GM19239 (cell line): ENCODE data around the gene STXBP5L.
"Not testable (repeated sequence)": the region's sequence is repeated elsewhere in the genome, so short reads cannot be mapped to it uniquely, and the experiment has no call there.

Experiments
- DNase-seq: peaks from one replicate; pipeline ENCODE4 v3.0.0; 2011; ENCODE audit warnings: low spot score; ENCODE audit not compliant: insufficient read length
- FAIRE-seq: peaks from 2 replicates; lab custom pipeline; 2011; peaks lifted over from hg19 to GRCh38; lab: Jason Lieb, UNC

The STXBP5L gene

DNA sequence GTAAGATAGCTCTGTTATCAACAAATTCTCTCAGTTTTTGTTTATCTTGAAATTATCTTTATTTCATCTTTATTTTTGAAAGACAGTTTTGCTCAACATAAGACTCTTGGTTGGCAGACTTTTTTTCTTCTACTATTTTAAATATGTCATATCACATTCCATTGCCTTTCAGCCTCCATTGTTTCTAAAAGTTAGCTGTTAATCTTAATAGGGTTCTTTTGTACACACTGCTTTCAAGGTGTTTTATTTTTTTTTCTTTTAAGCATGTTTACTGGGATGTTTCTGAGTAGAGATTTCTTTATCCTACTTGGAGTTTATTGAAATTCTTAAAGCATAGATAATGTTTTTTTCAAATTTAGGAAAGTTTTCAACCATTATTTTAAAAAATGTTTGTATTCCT lies 294.6 kb downstream of the STXBP5L start:
- FAIRE-seq (no peak), DNase-seq (no peak)

DNA sequence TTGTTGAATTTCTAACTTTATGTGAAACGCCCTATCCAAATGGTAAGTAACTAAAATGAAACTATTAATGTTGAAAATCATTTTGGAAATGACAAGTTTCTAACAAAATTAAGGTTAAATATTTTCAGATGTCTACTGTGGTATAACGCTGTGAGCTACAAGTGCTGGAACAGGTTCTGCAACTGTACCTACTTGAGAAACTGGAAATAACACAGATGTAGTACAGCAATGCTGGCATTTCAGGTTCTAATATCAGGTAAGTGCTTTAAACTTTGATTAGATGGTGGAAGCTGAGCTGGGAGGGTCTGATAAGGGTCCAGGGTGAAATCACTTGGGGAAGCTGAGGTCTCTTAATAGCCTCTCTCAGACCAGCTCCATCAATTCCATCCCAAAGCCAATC lies 315.1 kb downstream of the STXBP5L start:
- no peak for FAIRE-seq
- DNase-seq: no peak

DNA sequence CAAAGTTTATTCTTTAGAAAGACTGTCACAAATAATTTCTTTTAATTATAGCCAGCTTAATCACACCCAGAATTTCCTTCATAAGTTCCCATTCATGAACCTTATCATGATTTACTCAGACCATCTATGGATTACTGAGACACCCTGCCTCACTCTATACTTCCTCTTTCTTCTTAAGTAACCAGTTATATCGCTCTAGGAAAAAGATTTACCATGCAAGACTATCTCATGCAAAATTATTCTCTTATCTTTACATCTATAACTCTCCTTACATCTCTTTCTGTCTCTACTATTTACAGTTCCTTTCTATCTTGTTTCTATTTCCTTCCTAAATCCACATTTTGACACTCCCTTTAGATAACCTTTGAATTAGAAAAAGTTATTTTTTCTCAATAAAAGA lies 321.0 kb downstream of the STXBP5L start:
- DNase-seq (no peak), FAIRE-seq (no peak)

DNA sequence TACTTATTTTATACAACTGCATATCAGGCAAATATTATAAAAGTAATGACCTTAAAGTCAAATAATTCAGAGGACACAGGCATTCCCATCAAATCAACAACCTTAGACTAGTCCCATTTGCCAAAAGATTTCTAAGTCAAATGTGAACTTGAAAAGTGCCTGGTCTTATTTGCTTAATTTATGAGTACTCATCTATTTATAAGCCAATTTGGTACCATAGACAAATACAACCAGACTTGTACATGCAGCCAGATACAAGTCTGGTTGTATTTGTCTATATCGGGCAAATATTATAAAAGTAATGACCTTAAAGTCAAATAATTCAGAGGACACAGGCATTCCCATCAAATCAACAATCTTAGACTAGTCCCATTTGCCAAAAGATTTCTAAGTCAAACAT lies 322.2 kb downstream of the STXBP5L start:
- not testable (repeated sequence) for DNase-seq, FAIRE-seq

DNA sequence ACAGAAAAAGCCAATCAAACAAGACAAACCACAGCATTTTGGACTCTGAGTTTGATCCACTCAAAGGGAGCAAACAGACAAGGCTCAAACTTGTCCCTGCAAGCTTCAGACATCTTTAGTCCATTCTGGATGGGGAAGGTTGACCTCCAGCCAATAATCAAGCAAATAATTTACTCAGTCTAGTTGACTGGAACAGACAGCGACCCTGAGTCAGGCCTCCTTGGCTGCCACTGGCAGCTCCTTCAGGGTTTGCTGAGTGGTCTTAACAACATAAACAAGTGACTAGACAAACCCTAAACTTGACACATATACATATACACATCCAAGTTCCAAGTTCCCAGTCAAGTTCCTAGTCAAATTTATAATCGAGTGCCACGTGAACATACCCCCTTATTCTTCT lies 323.9 kb downstream of the STXBP5L start:
- no peak for DNase-seq
- no peak for FAIRE-seq

DNA sequence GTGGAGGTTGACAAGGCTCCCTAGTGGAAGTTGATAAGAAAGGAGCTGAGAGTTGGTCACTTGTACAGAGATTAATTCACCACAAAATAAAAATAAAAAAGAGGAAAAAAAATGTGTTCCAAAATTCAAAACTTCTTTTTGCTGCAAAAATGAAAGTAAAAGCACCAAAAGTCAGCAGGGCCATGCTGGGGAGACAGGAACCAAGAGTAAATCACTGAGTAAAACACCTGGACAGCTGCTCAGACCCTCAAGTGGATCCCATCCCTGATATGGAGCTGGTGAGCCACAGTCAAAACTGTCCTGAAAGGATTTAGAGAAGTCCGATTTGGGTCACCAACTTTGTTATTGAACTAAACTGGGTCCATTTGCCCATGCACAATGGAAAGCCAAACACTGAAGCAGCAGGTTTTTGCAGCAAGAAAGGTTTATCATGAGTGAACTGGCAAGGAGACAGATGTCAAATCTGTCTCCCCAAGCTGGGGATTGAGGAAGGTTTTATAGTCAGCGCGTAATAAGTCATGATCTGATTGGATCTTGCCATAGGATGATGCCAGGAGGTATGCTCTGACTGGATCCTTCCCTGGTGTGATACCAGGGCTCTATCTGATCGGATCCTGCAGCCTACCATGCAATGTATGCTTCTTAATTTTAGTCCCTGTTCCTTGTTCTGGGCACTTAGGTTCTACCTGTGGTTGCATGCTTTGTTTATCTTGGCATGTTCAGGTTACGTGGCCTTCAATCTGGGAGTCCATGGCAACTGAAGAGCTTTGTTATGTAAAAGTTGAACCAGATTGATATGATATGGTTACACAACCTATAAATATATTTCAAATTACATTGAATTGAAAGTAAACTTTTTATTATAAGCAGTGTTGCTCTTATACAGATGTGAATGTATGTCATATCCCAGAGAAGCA lies 324.6 kb downstream of the STXBP5L start:
- peak; percentile 8 for FAIRE-seq
- no peak for DNase-seq

DNA sequence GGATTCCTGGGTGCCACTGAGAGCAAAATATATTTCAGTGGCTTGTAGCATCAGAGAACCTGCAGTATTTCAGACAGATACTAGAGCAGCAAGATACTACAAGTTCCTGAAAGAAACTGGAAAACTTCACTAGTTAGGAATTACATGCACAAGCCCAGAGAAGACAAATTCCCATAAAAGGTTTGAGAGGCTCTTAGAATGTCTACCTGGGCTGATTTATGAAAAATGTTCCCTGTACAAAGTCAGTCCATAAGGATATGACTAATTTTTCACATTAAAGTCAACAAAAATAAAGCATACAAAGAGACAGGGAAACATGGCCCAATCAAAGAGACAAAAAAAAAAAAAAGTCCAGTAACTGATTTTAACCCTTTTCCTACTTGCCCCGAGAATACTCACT lies 335.2 kb downstream of the STXBP5L start:
- no peak for DNase-seq
- no peak for FAIRE-seq

DNA sequence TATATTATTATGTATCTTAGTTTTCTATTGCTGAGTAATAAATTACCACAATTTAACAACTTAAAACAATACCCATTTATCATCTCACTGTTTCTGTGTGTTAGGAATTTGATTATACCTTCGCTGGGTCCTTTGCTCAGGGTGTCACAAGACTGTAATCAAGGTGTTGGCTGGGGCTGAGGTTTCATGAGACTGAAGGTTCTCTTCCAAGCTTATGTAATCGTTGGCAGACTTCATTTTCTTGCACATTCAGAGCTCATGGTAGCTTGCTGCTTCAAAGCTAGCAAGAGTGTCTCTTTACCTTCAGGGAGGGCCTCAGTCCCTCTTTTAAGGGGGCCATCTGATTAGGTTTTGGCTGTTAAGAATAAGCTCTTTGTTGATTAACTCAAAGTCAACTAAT lies 344.7 kb downstream of the STXBP5L start:
- DNase-seq (no peak), FAIRE-seq (no peak)

DNA sequence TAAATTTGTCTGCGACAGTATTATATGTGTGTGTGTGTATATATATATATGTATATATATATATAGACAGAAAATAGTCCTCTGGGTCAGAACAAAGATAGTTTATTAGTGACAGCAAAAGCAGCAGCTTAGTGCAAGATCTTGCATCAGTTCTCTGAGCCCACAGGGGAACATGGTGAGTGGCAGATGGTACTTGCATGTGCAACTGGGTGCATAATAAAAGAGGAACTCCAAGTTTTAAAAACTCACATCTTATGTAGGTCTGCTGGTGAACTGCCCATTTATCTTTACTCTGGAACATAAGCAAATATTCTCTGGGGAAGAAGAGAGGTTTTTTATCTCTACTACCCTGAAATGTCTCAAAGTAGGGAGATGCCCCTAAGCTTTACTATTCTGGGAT lies 361.4 kb downstream of the STXBP5L start:
- FAIRE-seq (no peak), DNase-seq (no peak)

DNA sequence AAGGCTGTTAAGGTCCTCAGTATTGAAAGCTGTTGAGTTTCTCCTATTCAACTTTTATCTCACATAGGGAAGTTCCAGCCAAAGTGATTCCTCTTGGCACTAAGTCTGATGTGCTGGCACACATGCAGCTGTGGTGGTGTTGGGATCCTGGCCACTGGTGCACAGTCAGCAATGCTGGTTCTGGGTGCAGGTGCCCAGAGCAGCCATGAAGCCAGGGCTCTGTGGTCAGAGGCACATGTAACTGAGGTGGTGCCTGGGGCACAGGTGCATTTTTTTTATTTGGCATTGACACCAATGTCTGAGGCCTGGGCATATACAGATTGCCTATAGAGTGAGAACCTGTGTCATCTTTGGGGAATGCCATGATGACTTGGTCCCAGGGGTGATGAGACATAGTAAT lies 366.4 kb downstream of the STXBP5L start:
- FAIRE-seq: no peak
- no peak for DNase-seq

DNA sequence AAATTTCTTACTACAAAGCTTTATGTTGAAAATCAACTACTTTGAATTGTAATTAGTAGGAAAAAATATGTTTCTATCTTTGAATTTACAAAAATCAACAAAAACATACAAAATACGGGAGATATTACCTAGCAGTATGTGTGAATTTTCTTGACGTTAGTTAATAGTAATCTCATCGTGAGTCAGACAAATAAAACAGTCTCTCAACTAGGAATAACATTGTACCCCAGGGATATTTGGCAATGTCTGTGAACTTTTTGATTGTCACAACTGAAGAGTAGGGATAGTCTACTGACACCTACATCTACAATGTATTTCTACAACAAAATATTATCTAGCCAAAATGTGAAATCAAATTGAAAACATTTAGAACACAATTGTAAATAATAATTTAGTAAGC lies 387.4 kb downstream of the STXBP5L start:
- FAIRE-seq: no peak

DNA sequence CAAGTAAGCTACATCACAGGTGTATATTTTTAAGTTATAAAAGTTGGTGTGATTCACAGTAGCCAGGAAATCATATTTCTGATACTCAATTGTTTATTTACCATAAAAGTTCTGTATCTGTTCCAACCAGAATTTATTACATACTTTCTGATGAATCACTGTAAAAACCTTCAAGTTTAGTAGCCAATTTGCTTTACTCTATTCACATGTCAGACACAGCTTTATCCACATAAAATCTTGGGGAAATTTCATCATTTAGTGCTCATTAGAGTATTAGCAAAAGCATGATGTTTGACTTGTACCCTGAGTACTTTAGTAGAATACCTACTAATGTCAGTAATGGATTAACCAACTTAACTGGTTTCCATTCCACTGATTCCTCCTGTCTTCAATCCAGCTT lies 388.0 kb downstream of the STXBP5L start:
- DNase-seq: no peak
- no peak for FAIRE-seq

More for the DNA sequence above, 387.4 kb downstream of the STXBP5L start:
- no peak for DNase-seq

DNA sequence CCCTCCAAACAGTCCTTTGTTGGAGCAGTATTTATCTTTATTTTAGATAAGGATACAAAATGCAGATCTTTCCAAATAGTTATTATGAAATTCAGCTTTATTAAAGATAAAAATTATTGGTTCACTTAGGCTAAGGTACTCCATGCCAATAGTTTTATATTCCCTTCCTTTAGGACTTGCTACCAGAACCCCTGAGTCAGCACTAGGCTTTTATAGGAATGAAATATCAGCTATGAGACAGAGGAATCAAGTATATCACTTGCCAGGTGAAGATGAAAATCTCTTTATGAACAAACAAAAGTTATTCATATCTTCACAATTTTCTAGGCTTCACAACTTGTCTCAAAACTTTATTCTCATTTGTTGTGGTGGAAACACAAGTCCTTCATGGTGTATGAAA lies 416.3 kb downstream of the STXBP5L start:
- FAIRE-seq (no peak), DNase-seq (no peak)

DNA sequence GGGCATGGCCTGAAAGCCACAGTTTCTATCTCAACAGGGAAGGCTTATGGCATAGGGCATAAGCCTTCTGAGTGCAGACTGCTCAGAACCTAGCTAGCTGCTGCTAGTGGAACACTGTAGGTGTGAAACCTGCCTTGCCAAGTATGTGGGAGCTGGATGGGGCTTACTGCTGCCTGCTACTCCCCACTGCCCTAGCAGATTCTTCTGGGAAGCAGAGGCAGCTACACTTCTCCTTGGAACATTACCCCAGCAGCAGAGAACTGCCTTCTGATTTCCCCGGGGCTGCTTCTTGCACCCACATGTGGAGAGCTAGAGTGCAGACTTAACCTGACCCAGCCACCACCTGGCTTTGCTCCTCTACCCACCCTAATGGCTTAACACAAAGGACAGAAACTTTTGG lies 422.1 kb downstream of the STXBP5L start:
- DNase-seq (no peak), FAIRE-seq (no peak)

DNA sequence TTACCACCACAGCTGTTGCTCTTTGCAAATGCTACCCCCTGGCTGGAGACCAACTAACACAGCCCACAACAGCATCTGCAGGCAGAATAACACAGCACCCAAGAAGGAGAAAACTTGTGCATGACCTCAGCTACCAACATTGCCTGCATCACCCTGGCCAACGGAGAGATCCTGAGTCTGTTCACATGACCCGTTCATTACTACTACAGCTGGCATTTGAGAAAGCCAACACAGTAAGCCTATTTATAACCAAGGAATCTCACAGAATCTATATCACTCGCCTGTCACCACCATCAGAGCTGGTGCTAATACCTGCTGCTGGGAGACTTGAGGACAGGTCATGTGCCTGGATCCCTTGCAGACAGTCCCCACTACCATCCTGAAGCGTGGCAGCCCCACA lies 422.6 kb downstream of the STXBP5L start:
- FAIRE-seq (no peak), DNase-seq (no peak)

DNA sequence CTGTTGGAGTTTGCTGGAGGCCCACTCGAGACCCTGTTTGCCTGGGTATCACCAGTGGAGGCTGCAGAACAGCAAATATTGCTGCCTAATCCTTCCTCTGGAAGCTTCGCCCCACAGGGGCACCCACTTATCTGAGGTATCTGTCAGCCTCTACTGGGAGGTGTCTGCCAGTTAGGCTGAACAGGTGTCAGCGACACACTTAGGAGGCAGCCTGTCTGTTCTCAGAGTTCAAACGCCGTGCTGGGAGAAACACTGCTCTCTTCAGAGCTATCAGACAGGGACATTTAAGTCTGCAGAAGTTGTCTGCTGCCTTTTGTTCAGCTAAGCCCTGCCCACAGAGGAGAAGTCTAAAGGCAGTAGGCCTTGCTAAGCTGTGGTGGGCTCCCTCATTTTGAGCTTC lies 448.0 kb downstream of the STXBP5L start:
- not testable (repeated sequence) for FAIRE-seq, DNase-seq

DNA sequence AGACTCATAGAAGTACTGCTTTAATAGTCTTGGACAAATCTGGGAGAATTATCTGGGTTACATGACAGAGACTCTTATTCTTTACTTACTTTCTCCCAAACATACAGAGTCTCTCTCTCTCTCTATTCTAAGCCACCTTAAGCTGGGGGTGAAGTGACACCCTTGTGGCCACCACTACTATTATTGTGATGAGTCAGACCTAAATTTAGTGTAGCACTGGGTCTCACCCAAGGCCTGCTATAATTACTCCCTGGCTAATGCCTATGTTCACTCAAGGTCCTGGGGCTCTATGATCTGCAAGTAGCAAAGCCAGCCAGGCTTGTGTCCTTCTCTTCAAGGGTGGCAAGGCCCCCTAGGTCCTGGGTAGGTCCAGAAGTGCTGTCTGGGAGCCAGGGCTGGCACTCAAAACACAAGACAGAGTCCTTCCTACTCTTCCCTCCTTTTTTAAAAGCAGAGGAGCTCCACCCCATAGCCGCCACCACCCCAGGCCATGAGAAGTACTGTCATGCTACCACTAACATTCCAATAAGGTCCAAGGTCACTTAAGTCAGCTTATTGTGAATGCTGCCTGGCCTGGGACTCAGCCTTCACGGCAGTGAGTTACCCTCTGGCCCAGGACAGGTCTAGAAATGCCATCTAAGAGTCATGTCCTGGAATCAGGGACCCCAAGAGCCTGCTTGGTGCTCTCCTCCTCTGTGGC lies 454.2 kb downstream of the STXBP5L start:
- FAIRE-seq (no peak), DNase-seq (no peak)

DNA sequence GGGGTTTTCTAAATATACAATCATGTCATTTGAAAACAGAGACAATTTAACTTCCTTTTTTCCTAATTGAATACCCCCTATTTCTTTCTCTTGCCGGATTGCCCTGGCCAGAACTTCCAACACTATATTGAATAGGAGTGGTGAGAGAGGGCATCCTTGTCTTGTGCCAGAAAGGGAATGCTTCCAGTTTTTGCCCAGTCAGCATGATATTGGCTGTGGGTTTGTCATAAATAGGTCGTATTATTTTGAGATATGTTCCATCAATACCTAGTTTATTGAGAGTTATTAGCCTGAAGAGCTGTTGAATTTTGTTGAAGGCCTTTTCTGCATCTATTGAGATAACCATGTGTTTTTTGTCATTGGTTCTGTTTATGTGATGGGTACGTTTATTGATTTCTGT lies 480.3 kb downstream of the STXBP5L start:
- not testable (repeated sequence) for FAIRE-seq, DNase-seq

DNA sequence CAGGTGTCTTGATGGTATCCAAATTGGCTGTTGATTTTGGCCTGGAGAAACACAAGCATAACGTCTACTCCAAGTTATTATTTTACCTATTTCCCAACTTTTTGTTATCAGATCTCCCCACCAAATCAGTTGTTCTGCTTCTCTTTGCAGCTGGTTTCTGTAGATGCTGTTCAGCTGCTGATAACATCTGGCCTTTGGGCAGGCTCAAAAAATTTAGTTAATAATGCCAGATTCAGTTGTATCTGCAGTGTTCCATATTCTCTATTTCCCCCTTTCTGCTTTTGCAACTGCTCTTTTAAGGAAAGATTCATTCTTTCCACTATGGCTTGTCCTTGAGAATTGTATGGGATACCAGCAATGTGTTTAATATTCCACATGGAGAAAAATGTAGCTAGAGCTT lies 488.0 kb downstream of the STXBP5L start:
- FAIRE-seq, DNase-seq: not testable (repeated sequence)

DNA sequence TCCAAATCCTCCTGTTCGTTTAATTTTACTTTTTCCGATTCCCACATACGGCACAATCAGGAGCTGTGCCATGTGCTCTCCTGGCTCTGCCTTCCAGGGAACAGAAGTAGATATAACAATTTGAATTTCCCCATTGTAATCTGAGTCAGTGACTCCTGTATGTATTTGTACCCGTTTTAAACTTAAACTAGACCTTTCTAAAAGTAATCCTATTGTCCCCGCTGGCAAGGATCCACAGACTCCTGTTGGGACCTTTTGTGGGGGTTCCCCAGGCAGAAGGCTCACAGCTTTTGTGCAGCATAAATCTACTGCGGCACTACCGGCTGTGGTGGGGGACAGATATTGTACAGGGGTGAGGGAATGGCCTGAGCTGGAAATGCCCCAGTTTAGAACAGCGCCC lies 490.0 kb downstream of the STXBP5L start:
- not testable (repeated sequence) for DNase-seq, FAIRE-seq

DNA sequence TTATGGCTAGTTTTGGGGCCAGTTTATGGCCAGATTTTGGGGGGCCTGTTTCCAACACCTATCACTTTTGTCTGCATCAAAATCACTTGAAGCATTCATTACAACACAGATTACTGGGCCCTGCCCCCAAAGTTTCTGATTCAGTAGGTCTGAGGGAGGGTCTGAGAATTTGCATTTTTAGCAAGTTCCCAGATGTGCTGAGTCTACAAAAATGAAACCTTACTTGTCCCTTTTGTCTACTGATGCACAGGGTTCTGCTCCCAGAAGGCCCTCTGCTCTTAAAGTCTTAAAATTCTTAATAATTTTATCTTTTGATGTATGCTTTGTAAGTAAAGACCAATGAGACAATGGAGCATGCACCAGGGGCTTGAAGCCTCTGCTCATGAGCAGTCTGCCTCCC lies 491.8 kb downstream of the STXBP5L start:
- DNase-seq: no peak
- no peak for FAIRE-seq
